Measurements from ENCODE around the gene ROCK2. TPM values are rescaled to one million over a fixed set of nuclear protein-coding genes. Genes with fewer than 3 reads are reported as not detected.
"Not testable (repeated sequence)": the region's sequence is repeated elsewhere in the genome, so short reads cannot be mapped to it uniquely, and the experiment has no call there.

The ROCK2 gene
- total and polyA plus RNA-seq, 8 donors, result 49.4 to 61.5 (median 58.8) TPM

GRCh38 chr2:11174222-11174621 is 170.2 kb downstream of the ROCK2 start:
- H3K4me3 ChIP-seq, result no peak overlapping the region
- H3K36me3 ChIP-seq, result no peaks in the 10 kb centered on the region
- intact Hi-C loops (cut with DNase I), result no loop called here
- DNase-seq (no peak), ATAC-seq (no peak)
- no peaks in the 10 kb centered on the region for H3K9me3 ChIP-seq
- H3K4me1 ChIP-seq, result peaks cover 0 to 14% of the 10 kb centered on the region in 2 donors
- no peaks in the 10 kb centered on the region for H3K27me3 ChIP-seq
- no peak for TF ChIP-seq CTCF (IDR thresholded peaks at IDR 0.05)
- H3K27ac ChIP-seq, result no peak overlapping the region

- intact Hi-C loops (cut with DNase I), result no loop called here
- peak; percentile 57 for ATAC-seq
- H3K9me3 ChIP-seq, result no peaks in the 10 kb centered on the region
- H3K27me3 ChIP-seq, result no peaks in the 10 kb centered on the region
- H3K4me1 ChIP-seq, result no peaks in the 10 kb centered on the region
- H3K36me3 ChIP-seq, result no peaks in the 10 kb centered on the region
- H3K27ac ChIP-seq, result no peak overlapping the region
- H3K4me3 ChIP-seq, result no peak overlapping the region
- no peak for TF ChIP-seq CTCF (IDR thresholded peaks at IDR 0.05)
- DNase-seq, result no peak
These were observed 175.1 kb downstream of the ROCK2 start for GRCh38 chr2:11169333-11169732.

- no peak for DNase-seq
- H3K27ac ChIP-seq, result no peak overlapping the region
These were observed 175.9 kb downstream of the ROCK2 start for GRCh38 chr2:11168488-11168887.

GRCh38 chr2:11166476-11166875 is 178.0 kb downstream of the ROCK2 start:
- no peak for TF ChIP-seq CTCF (IDR thresholded peaks at IDR 0.05)
- H3K9me3 ChIP-seq, result no peaks in the 10 kb centered on the region
- intact Hi-C loops (cut with DNase I), result no loop called here
- H3K27me3 ChIP-seq, result no peaks in the 10 kb centered on the region
- H3K36me3 ChIP-seq, result no peaks in the 10 kb centered on the region
- no peak overlapping the region for H3K27ac ChIP-seq
- H3K4me1 ChIP-seq, result no peaks in the 10 kb centered on the region
- no peak for ATAC-seq
- no peak for DNase-seq
- H3K4me3 ChIP-seq, result no peak overlapping the region

More at GRCh38 chr2:11168488-11168887, 175.9 kb downstream of the ROCK2 start:
- H3K4me1 ChIP-seq, result no peaks in the 10 kb centered on the region
- intact Hi-C loops (cut with DNase I), result no loop called here
- H3K9me3 ChIP-seq, result no peaks in the 10 kb centered on the region
- H3K4me3 ChIP-seq, result no peak overlapping the region
- H3K36me3 ChIP-seq, result no peaks in the 10 kb centered on the region
- no peak for ATAC-seq
- no peaks in the 10 kb centered on the region for H3K27me3 ChIP-seq
- no peak for TF ChIP-seq CTCF (IDR thresholded peaks at IDR 0.05)

- H3K36me3 ChIP-seq; H3K4me3 ChIP-seq; ATAC-seq; intact Hi-C loops (cut with DNase I); H3K4me1 ChIP-seq; H3K27ac ChIP-seq; H3K9me3 ChIP-seq; H3K27me3 ChIP-seq; DNase-seq: not testable (repeated sequence)
These were observed 179.4 kb downstream of the ROCK2 start for GRCh38 chr2:11165046-11165445.

Data from left lung (tissue), 10 donors.